IMR-90 (cell line): ENCODE results near the gene FAM131C.

Experiments
- BHLHE40 ChIP-seq: fragments of 150-350 bp; IDR thresholded peaks from 2 replicates; pipeline ENCODE4 v1.6.1; 2016; ENCODE audit warnings: mild to moderate bottlenecking, low read depth, low read length
- CEBPB ChIP-seq: IDR thresholded peaks from 2 replicates; pipeline ENCODE4 v1.6.1; 2012; ENCODE audit warnings: low read depth, low read length, improper control_type of control experiment
- FOS ChIP-seq: fragments of 150-350 bp; IDR thresholded peaks from 2 replicates; pipeline ENCODE4 v1.6.1; 2016; ENCODE audit warnings: low read depth, low read length
- MAZ ChIP-seq: IDR thresholded peaks from 2 replicates; pipeline ENCODE4 v1.6.1; 2012; ENCODE audit warnings: low read depth, mild to moderate bottlenecking, low read length, improper control_type of control experiment, moderate library complexity, borderline replicate concordance
- MXI1 ChIP-seq: IDR thresholded peaks from 2 replicates; pipeline ENCODE4 v1.6.1; 2012; ENCODE audit warnings: low read depth, mild to moderate bottlenecking, low read length, moderate library complexity, borderline replicate concordance
- POLR2A ChIP-seq: IDR thresholded peaks from 2 replicates; pipeline ENCODE4 v1.6.1; 2012; ENCODE audit warnings: mild to moderate bottlenecking, low read depth, low read length
- RAD21 ChIP-seq: IDR thresholded peaks from 2 replicates; pipeline ENCODE4 v1.6.1; 2012; ENCODE audit warnings: low read length, improper control_type of control experiment
- RCOR1 ChIP-seq: IDR thresholded peaks from 2 replicates; pipeline ENCODE4 v1.6.1; 2012; ENCODE audit warnings: mild to moderate bottlenecking, low read length, improper control_type of control experiment; ENCODE audit not compliant: insufficient replicate concordance
- SMC3 ChIP-seq: fragments of 150-350 bp; IDR thresholded peaks from 2 replicates; pipeline ENCODE4 v1.6.1; 2016; ENCODE audit warnings: low read depth, mild to moderate bottlenecking, antibody characterized with exemption, low read length, moderate library complexity
- TF ChIP-seq, protein P1 (sequence below): conservative IDR thresholded peaks from 2 replicates; pipeline ENCODE4 v1.5.1; 2012; ENCODE audit warnings: mild to moderate bottlenecking, low read depth, low read length, improper control_type of control experiment
- TF ChIP-seq, protein P2 (sequence below): fragments of 150-350 bp; IDR thresholded peaks from 2 replicates; pipeline ENCODE4 v1.6.1; 2017; ENCODE audit warnings: mild to moderate bottlenecking, antibody characterized with exemption, low read length, low read depth
- TF ChIP-seq, protein P3 (sequence below): fragments of 150-350 bp; IDR thresholded peaks from 2 replicates; pipeline ENCODE4 v1.6.1; 2016; ENCODE audit warnings: low read depth, mild to moderate bottlenecking, low read length, moderate library complexity, borderline replicate concordance

DNA sequence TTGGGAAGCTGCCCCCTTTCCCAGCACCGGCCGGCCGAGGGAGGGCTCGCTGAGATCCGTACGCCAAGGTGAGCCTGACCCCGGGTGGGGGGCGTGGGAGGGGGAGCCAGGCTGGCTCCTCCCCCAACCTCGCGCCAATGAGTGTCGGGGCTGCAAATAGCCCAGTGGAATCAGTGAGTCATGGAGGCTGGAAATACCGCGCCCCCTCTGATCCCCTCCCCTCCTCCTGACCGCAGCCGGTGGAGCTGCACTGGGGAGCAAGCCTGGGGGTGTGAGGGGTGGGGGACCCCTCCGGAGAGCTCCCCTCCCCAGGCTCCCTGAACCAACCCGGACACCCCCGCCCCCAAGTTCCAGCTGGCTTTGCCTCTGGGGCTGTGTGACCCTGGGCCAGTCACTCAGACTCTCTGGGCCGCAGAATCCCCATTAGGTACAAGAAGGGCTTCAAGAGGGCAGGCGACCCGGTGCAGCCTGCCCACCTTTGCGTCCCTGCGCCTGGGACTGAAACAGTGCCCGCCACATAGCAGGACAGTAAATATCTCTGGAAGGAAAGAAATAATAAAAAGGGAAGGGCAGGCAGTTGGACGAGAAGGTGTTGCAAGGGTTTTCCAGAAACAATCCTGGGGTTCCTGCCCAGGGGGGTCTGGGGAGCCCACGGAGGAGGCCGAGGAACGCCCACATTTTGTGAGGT lies 60.1 kb downstream of the FAM131C start:
- TF ChIP-seq, protein P1, sequence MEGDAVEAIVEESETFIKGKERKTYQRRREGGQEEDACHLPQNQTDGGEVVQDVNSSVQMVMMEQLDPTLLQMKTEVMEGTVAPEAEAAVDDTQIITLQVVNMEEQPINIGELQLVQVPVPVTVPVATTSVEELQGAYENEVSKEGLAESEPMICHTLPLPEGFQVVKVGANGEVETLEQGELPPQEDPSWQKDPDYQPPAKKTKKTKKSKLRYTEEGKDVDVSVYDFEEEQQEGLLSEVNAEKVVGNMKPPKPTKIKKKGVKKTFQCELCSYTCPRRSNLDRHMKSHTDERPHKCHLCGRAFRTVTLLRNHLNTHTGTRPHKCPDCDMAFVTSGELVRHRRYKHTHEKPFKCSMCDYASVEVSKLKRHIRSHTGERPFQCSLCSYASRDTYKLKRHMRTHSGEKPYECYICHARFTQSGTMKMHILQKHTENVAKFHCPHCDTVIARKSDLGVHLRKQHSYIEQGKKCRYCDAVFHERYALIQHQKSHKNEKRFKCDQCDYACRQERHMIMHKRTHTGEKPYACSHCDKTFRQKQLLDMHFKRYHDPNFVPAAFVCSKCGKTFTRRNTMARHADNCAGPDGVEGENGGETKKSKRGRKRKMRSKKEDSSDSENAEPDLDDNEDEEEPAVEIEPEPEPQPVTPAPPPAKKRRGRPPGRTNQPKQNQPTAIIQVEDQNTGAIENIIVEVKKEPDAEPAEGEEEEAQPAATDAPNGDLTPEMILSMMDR, result no peak
- TF ChIP-seq, protein P2, sequence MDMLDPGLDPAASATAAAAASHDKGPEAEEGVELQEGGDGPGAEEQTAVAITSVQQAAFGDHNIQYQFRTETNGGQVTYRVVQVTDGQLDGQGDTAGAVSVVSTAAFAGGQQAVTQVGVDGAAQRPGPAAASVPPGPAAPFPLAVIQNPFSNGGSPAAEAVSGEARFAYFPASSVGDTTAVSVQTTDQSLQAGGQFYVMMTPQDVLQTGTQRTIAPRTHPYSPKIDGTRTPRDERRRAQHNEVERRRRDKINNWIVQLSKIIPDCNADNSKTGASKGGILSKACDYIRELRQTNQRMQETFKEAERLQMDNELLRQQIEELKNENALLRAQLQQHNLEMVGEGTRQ, result no peak
- TF ChIP-seq BHLHE40 (no peak), POLR2A (no peak), MAZ (peak; percentile 90), CEBPB (no peak), RCOR1 (no peak), FOS (peak; percentile 74), MXI1 (no peak), RAD21 (no peak), SMC3 (no peak)
- TF ChIP-seq, protein P3, sequence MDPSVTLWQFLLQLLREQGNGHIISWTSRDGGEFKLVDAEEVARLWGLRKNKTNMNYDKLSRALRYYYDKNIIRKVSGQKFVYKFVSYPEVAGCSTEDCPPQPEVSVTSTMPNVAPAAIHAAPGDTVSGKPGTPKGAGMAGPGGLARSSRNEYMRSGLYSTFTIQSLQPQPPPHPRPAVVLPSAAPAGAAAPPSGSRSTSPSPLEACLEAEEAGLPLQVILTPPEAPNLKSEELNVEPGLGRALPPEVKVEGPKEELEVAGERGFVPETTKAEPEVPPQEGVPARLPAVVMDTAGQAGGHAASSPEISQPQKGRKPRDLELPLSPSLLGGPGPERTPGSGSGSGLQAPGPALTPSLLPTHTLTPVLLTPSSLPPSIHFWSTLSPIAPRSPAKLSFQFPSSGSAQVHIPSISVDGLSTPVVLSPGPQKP, result no peak
